Hepatocyte (in vitro differentiated cells): ENCODE measurements around the gene DTNA.

Experiments used
- EZH2 ChIP-seq: fragments of 200-600 bp; sonication (generic); IDR thresholded peaks from 2 replicates; pipeline ENCODE4 v1.6.1; 2016; ENCODE audit warnings: antibody characterized with exemption, mild to moderate bottlenecking, borderline replicate concordance
- TF ChIP-seq, protein P1 (sequence below): fragments of 200-600 bp; sonication (generic); IDR thresholded peaks from 2 replicates; pipeline ENCODE4 v1.5.1; 2016; ENCODE audit warnings: antibody characterized with exemption, mild to moderate bottlenecking; ENCODE audit not compliant: poor library complexity

- TF ChIP-seq, protein P1, sequence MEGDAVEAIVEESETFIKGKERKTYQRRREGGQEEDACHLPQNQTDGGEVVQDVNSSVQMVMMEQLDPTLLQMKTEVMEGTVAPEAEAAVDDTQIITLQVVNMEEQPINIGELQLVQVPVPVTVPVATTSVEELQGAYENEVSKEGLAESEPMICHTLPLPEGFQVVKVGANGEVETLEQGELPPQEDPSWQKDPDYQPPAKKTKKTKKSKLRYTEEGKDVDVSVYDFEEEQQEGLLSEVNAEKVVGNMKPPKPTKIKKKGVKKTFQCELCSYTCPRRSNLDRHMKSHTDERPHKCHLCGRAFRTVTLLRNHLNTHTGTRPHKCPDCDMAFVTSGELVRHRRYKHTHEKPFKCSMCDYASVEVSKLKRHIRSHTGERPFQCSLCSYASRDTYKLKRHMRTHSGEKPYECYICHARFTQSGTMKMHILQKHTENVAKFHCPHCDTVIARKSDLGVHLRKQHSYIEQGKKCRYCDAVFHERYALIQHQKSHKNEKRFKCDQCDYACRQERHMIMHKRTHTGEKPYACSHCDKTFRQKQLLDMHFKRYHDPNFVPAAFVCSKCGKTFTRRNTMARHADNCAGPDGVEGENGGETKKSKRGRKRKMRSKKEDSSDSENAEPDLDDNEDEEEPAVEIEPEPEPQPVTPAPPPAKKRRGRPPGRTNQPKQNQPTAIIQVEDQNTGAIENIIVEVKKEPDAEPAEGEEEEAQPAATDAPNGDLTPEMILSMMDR = no peak
- no peak for TF ChIP-seq EZH2
Measured at GRCh38 chr18:34873986-34874580, 164.0 kb downstream of the DTNA start.
